Thyroid gland (tissue), 4 donors: ENCODE data around the gene NRN1L.

ENCODE experiments used
- POLR2A ChIP-seq, 2 donors: fragments of 450-650 bp; IDR thresholded peaks; one replicate each; pipeline ENCODE4 v1.6.1; 2017; ENCODE audit warnings: antibody characterized with exemption in 2 of 2, mild to moderate bottlenecking in 2 of 2, moderate library complexity in 1 of 2
- TF ChIP-seq, protein P1 (sequence below), 6 experiments: fragments of 200-600 bp in 3 of 6; fragments of 450-650 bp in 3 of 6; sonication (generic) in 3 of 6; IDR thresholded peaks; one replicate each; pipeline ENCODE4 v1.5.1; 2016 to 2019; ENCODE audit warnings: antibody characterized with exemption in 6 of 6, mild to moderate bottlenecking in 2 of 6, inconsistent platforms in 1 of 6, moderate library complexity in 1 of 6

GRCh38 chr16:67882374-67883145 lies 2.1 kb upstream of the NRN1L start:
- TF ChIP-seq POLR2A (IDR thresholded peaks at IDR 0.05), result no peak
- TF ChIP-seq, protein P1, sequence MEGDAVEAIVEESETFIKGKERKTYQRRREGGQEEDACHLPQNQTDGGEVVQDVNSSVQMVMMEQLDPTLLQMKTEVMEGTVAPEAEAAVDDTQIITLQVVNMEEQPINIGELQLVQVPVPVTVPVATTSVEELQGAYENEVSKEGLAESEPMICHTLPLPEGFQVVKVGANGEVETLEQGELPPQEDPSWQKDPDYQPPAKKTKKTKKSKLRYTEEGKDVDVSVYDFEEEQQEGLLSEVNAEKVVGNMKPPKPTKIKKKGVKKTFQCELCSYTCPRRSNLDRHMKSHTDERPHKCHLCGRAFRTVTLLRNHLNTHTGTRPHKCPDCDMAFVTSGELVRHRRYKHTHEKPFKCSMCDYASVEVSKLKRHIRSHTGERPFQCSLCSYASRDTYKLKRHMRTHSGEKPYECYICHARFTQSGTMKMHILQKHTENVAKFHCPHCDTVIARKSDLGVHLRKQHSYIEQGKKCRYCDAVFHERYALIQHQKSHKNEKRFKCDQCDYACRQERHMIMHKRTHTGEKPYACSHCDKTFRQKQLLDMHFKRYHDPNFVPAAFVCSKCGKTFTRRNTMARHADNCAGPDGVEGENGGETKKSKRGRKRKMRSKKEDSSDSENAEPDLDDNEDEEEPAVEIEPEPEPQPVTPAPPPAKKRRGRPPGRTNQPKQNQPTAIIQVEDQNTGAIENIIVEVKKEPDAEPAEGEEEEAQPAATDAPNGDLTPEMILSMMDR (IDR thresholded peaks at IDR 0.05), result no peak
